Peyer's patch (tissue), 4 donors: Measurements from ENCODE around the gene TAPT1.

Experiments used
- CTCF ChIP-seq, 6 experiments: fragments of 450-650 bp in 4 of 6; fragments of 200-600 bp in 2 of 6; sonication (generic) in 1 of 6; IDR thresholded peaks; one replicate each; pipeline ENCODE4 v1.5.1; 2017 to 2019; ENCODE audit warnings: antibody characterized with exemption in 6 of 6, mild to moderate bottlenecking in 3 of 6, moderate library complexity in 1 of 6
- POLR2A ChIP-seq, 2 donors: fragments of 450-650 bp; IDR thresholded peaks; one replicate each; pipeline ENCODE4 v1.5.1; 2017; ENCODE audit warnings: antibody characterized with exemption in 2 of 2, mild to moderate bottlenecking in 2 of 2, moderate library complexity in 2 of 2

- no peak for TF ChIP-seq CTCF (IDR thresholded peaks at IDR 0.05)
- TF ChIP-seq POLR2A (IDR thresholded peaks at IDR 0.05), result no peak
Observed at GRCh38 chr4:16119981-16120380, 106.3 kb downstream of the TAPT1 start.
